Raji (cell line): ENCODE results near the gene TRIM31.

Source experiments
- POLR2A ChIP-seq: IDR thresholded peaks from 2 replicates; pipeline ENCODE4 v1.6.1; 2011; ENCODE audit warnings: low read depth, low read length, control low read depth; ENCODE audit not compliant: insufficient read depth

Gene TRIM31

DNA sequence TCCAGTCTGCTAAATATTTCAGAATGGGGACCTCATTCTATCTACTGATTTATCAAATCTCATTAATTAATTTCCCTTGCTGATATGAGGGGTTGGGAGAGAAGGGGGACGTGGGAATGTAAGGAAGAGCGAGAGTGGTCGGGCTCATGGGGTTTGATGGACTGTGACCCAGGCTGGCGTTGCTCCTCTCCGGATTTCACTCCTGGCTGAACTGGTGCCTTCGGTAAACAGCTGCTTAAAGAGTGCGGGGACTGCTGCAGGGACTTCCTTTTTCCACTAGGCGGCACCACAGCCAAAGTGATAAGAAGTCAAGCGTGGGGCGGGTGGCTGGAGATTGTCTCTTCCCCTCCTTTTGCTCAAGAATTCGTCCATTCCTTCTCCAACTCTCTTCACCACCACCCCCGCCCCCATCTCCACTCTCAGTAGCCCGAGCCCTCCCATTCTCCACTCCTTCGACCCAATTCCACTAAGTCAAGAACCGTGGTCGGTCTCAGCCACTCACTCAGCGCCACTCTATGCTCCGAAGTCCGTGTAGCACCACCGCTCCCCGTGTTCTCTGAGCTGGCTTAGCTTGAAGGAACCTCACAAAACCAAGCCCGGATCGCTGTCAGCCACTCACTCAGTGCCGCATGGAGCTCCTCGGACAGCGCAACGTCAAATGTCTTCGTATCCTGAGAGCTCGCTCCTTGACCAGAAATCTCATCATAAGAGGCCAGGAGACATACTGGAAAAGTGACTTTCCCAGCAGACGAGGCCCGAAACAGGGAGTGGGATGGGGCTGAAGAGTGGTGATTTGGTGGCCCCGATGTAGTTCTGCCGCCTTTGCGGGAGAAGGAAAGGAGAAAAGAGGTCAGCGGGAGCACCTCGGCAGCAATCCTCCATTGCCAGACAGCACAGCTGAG is 9.7 kb downstream of the TRIM31 start:
- TF ChIP-seq POLR2A, result 0 out of 2 replicates have a peak, but pooled peaks have one; percentile 28

DNA sequence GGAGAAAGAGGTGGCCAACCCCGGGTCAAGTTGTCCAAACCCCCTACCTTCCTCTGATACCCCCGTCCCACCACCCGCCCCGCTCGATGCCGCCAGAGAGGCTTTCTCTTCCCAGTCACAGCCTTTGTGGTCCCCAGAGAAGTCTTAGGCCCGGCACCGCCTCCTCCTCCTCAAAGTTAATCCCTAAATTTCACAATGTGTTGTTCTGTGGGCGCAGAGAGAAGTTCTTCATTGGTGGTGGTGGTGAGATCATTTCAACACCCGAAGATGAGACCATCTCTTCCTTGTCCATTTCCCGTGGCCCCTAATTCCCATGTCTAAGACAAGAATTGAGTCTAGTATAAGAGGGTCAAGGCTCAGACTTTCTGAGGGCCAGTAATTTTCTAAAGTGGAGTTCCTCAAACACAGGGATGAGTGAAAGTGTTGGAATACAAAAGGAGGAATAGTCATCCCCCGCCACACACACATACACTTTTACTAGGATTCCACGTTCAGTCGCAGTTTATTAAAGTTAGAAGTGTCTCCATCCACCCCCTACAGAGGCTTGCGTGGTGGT is 10.4 kb downstream of the TRIM31 start:
- TF ChIP-seq POLR2A, result no peak

DNA sequence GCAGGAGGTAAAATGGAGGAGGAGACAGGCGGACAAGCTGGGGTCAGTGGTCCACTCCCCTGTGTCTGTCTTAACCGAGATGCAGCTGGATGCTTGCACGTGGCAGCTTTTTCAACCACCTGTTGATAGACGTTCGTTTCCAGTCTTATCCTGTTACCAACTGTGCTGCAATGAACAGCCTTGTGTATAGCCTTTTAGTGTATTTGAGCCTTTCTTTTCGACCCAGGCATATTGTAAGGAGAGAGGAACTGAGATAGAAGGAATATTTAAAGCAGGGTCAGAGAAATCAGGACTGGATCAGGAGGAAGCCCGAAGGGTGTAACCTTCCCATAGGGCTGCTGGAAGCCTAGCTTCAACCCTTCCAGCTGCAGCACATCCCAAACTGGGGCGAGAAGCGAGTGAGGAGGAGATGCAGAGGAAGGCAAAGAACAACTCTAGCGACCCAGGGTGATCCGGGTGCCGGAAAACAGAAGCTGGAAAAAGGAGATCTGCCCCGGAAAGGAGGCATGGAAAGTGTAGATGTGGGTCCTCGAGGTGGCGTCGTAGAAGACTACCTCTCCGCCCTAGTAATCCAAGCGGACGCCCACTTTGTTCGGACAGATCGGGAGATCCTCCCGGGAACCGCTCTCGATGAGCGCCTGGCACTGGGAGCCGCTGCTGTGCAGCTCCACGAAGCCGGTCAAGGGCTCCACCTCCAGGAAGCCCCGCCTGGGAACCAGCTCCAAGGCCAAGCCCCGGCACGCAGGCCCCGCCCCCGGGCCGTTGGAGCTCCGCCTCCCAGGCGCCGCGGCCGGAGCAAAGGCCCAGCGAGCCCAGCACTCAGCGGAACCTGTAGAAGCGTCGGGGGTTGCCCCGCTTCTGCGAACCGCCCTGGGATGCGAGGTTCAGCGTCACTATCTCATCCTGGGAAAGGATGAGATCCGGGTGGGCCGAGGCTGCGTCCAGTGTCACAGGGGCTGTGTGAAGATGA is 11.2 kb downstream of the TRIM31 start:
- peak; percentile 71 for TF ChIP-seq POLR2A

DNA sequence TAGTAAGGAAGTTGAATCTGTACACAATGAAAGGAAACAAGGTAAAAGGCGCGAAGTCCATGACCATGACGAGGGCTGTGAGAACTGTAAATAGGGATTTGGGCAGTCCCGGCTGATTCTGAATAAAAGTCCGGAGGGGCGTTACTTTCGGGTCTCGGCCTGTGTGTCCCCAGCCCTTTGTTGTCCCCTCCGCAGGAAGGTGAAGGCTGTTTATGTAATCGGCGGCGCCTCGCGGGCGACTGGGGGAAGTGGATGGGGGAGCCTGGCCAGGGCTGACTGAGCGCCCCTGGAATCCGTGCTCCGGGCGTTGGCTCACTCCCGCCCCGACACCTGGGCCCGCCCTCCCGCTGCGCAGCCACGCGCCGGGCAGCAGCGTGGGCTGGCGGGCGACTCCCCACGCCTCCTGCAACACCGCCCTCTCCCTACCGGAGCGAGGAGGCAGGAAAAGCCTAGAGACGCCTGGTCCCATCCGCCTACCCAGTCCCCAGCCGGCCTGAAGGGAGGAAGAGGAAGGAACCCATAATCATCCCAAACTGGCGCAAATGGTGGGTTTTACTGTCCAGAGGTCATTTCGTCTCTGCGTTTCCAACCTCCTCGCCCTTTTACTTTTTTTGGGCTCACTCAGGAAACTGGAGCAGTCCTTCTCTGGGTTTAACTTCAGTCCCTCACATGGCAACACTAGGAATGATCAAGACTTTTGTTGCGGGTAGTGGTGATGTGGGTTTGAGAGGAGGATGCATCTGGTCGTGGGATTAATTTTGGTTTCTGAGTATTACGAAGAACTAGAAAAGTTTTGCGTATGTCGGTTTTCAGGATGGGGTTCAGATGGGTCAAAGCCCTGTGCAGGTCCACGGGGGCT is 12.1 kb downstream of the TRIM31 start:
- no peak; the same call in 1 of the 2 replicates for TF ChIP-seq POLR2A

DNA sequence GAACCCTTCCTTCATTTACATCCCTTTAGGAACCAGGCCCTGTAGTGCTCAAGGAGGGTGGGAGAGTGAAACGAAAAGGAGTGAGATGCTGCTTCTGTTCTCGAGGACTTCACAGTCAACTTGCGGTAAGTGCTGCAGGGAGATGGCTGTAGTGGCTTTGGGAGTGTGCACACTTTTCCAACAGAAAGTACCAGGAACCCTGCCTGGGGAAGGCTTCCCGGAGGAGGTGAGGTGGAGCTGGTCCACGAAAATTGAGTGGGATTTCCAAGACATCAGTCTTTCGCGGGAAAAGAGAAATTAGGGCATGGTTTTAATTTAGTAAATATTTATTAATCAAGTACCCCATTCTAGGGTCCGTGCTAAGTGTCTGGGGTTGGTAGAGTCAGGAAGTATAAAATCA is 12.7 kb downstream of the TRIM31 start:
- TF ChIP-seq POLR2A, result no peak

DNA sequence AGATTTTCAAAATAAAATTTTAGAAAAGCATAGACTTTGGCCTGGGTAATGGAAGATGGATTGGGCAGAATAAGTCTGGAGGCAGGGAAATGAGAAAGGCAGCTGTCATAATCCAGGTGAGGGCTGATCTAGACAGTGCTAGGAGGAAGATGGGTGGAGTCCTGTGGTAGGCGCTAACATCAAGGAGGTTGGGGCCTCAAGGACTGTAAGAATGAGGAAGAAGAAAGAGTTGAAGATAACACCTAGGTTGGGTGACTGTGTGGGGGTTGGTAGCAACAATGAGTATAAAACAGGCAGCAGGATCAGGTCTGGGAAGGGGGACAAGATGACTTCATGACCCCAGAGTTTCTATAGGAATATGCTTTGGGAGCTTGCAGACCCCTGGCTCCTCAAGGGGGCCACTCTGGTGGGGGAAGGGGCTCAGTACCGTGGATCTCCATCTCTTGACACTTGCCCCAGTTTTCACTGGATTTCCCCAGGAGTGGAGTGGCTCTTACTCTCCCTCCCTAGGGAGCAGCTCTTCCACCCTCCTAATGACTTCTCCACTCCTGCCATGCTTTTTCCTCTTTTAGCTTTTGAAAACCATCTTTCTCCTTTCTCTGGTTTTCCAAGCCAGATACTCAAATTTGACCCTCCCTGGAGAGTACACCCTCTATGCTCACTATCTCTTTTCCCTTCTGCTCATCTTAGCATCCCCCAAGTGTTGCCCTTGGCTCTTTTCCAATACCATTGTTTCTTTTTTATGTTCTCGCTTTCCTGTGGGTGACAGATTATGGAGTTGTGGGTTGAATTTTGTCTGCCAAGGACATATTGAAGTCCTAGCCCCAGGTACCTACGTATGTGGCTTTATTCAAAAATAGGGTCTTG is 14.8 kb downstream of the TRIM31 start:
- no peak for TF ChIP-seq POLR2A

DNA sequence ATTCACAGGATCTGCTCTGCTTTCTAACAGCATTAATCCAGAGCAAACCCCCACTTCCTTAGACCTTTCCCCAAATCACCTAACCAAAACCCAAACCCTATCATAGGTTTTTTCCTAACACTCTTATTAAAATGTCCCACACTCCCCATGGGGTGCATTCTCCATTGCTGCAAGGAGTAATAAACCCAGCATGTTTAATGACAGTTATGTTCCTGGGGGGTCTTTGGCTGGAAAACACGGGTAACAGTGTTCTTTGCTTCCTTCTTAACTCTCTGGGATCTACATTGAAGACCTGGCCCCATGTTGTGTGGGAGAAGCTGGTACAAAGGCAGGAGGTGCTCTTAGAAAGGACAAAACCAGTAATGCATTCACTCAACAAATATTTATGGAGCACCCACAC is 16.1 kb downstream of the TRIM31 start:
- TF ChIP-seq POLR2A, result no peak

DNA sequence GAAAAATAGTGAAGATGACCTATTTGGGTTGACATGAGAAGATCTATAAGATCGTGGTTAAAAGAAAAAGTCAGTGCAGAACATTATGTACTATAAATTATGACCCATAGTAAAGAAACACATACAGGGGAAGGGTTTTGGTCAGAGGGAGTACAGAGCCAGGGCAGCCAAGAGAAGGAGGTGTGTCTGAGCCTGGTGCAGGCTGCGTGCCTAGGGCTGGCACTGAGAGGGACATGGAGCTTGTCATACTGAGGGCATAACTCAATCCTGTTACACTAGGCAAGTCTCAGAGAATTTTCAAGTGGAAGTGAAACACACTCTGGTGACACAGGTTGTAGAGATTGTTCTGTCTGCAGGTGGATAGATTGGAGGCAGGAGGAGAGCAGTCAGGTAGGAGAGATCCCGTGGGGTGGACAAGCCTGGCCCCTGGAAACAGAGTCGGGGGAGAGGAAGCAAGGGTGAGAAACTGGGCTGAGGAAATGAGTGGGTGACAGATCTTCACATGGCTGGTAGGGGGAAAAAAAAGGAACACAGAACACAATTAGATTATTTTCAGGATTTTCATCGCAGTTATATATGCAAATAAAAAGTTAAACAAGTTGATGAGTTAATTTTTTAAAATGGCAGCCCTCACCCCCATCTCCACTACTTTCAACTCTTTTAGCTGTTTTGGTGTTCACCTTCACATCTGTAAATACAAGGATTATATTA is 18.8 kb downstream of the TRIM31 start:
- no peak for TF ChIP-seq POLR2A

DNA sequence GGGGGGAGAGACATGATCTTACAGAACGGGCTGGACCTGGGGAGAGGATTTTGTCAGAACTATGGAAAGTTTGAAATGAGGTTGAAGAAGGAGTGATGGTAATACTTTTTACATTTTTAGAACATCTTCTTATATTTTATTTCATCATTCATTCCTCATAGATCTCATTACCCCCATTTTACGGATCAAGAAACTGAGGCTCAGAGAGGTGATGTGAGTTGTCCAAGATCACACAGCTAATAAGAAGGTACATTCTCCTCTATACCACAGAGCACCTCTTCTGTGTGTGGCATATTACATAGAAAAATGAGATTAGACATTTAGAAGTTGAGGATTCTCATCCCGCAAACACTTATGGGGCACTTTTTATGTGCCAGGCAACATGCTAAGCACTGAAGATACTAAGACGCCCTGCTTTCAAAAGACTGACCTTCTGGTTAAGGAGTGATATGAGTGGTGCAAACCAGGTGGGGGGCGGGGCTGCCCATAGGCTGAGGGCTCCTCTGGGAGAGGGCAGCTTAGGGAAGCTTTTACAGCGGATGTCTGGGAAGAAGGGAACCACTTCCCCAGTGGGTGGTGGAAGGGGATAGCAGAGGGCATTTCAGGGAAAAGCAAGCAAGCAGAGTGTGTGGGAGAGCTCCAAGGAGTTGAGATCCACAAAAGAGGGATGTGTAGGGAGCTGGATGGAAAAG is 19.9 kb downstream of the TRIM31 start:
- no peak for TF ChIP-seq POLR2A

DNA sequence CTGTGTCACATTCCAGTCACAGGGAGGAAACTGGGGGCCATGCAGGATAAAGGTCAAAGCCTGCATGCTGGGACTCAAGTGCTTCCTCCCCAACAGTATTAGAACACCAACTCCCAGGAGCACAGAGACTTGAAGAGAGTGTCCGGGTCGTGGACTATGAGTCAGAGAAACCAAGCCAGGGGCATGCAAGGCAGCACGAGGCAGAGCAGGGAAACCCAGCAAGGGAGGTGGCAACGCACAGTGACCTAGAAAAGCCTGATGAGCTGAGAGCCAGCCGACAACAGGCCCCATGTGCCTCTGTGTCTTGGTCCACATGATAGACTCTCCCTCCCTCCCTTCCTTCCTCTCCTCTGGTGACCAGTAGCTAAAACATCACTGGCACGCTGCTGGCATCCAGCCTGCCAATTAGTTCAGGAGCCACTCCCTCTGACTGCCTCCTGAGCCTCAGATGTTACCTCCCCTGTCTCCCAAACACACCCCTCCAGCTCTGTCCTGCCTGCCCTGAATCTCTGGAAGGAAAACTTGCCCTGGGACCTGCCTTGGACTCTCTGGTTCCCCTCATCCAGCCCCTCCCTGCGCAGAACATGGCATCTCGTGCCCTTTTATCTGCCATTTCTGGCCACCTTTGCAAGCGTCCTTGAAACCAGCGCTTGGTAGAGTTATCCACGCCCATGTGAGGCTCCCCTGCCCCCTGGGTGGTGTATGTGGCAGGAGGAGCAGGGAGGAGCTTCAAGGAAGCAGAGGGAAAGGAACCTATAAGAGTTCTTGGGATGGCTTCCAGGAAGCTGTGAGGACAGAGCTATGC is 21.1 kb downstream of the TRIM31 start:
- no peak for TF ChIP-seq POLR2A

DNA sequence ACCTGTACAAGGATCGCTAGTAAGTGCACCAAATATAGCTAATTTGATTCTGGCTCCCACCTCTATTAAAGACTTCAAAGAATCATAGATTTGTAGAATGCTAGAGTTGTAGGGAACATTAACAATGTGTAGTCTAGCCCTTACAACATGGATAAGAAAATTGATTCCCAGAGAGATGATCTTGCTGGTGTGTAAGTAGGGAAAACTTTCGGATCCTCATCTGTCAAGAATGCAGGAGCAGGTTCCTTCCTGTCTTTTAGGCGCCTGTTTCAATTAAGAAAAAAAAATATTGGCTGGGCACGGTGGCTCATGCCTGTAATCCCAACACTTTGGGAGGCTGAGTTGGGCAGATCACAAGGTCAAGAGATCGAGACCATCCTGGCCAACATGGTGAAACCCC is 25.0 kb downstream of the TRIM31 start:
- no peak for TF ChIP-seq POLR2A

DNA sequence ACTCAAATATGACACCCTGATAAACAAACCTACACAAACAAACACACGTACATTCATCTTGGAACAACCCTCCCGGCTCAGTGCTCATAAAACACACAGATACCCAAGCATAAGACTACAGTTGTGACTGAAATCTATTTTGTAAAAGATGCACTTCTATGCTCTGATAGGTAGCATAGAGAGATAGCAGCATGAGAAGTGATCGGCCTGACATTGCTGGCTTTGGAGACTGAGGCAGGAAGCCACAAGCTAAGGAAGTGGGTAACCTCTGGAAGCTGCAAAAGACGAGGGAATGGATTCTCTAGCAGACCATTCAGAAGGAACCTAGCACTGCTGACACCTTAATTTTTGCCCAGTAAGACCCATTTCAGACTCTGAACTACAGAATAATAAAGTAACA is 35.7 kb downstream of the TRIM31 start:
- TF ChIP-seq POLR2A, result no peak
